ENCODE measurements around the gene CYB561A3. TPM values are rescaled to one million over a fixed set of nuclear protein-coding genes. Genes with fewer than 3 reads are reported as not detected.

CYB561A3 gene
- total RNA-seq, 1 donor from 2014 or later: 26.4 TPM

- no peak overlapping the region for H2AFZ ChIP-seq (ENCODE audit: low read depth, low read length)
- no peak overlapping the region for H3K27ac ChIP-seq (ENCODE audit: low read depth, low read length)
- H3K4me3 Mint-ChIP-seq (ENCODE audit: unreplicated experiment): no peak overlapping the region
- H3K27ac Mint-ChIP-seq (ENCODE audit: unreplicated experiment): peak overlapping the region; percentile 73
- H3K36me3 Mint-ChIP-seq (ENCODE audit: low read depth, unreplicated experiment): peaks cover 12% of the 10 kb centered on the region
- no peak overlapping the region for H3K4me2 ChIP-seq (ENCODE audit: low read length)
- H3K9me3 Mint-ChIP-seq (ENCODE audit: unreplicated experiment): no peaks in the 10 kb centered on the region
- no peaks in the 10 kb centered on the region for H3K27me3 Mint-ChIP-seq (ENCODE audit: low read depth, unreplicated experiment)
- FAIRE-seq (no peak), DNase-seq (ENCODE audit: low read depth) (no peak)
- no peak overlapping the region for H3K4me3 ChIP-seq (ENCODE audit: insufficient read depth, low read depth, low read length)
- no peak overlapping the region for H3K9ac ChIP-seq (ENCODE audit: low read length)
- peaks cover 85% of the 10 kb centered on the region for H4K20me1 ChIP-seq (ENCODE audit: insufficient read depth, low read length)
- no peaks in the 10 kb centered on the region for H3K9me3 ChIP-seq (ENCODE audit: insufficient read depth, low read depth, low read length)
- H3K79me2 ChIP-seq (ENCODE audit: insufficient read depth, low read length): peaks cover 81% of the 10 kb centered on the region
- no peaks in the 10 kb centered on the region for H3K27me3 ChIP-seq (ENCODE audit: insufficient read depth, low read length)
- peaks cover 46% of the 10 kb centered on the region for H3K4me1 Mint-ChIP-seq (ENCODE audit: low read depth, unreplicated experiment)
- H3K36me3 ChIP-seq (ENCODE audit: insufficient read depth, low read length): peaks cover 42% of the 10 kb centered on the region
- H3K4me1 ChIP-seq (ENCODE audit: insufficient read depth, low read length): peaks cover 22% of the 10 kb centered on the region
- TF ChIP-seq EZH2 (IDR thresholded peaks at IDR 0.05; ENCODE audit: insufficient read depth, low read length): no peak
- no peak for TF ChIP-seq CTCF (IDR thresholded peaks at IDR 0.05; ENCODE audit: insufficient read depth, low read depth, low read length)
Observed at GRCh38 chr11:61328351-61328750, 33.3 kb downstream of the CYB561A3 start.

GRCh38 chr11:61327669-61328071 is 34.0 kb downstream of the CYB561A3 start:
- TF ChIP-seq EZH2 (IDR thresholded peaks at IDR 0.05; ENCODE audit: insufficient read depth, low read length) (no peak), CTCF (IDR thresholded peaks at IDR 0.05; ENCODE audit: insufficient read depth, low read depth, low read length) (no peak)
- H3K4me1 Mint-ChIP-seq (ENCODE audit: low read depth, unreplicated experiment): peaks cover 46% of the 10 kb centered on the region
- H3K4me3 Mint-ChIP-seq (ENCODE audit: unreplicated experiment): no peak overlapping the region
- H2AFZ ChIP-seq (ENCODE audit: low read depth, low read length): no peak overlapping the region
- H3K36me3 Mint-ChIP-seq (ENCODE audit: low read depth, unreplicated experiment): peaks cover 16% of the 10 kb centered on the region
- peaks cover 91% of the 10 kb centered on the region for H4K20me1 ChIP-seq (ENCODE audit: insufficient read depth, low read length)
- FAIRE-seq (peak; percentile 5), DNase-seq (ENCODE audit: low read depth) (peak; percentile 66)
- H3K9me3 ChIP-seq (ENCODE audit: insufficient read depth, low read depth, low read length): no peaks in the 10 kb centered on the region
- no peaks in the 10 kb centered on the region for H3K9me3 Mint-ChIP-seq (ENCODE audit: unreplicated experiment)
- H3K27ac ChIP-seq (ENCODE audit: low read depth, low read length): peak overlapping the region; percentile 40
- peaks cover 75% of the 10 kb centered on the region for H3K79me2 ChIP-seq (ENCODE audit: insufficient read depth, low read length)
- H3K27ac Mint-ChIP-seq (ENCODE audit: unreplicated experiment): no peak overlapping the region
- peaks cover 21% of the 10 kb centered on the region for H3K4me1 ChIP-seq (ENCODE audit: insufficient read depth, low read length)
- peaks cover 49% of the 10 kb centered on the region for H3K36me3 ChIP-seq (ENCODE audit: insufficient read depth, low read length)
- no peak overlapping the region for H3K4me3 ChIP-seq (ENCODE audit: insufficient read depth, low read depth, low read length)
- peak overlapping the region; percentile 11 for H3K4me2 ChIP-seq (ENCODE audit: low read length)
- no peaks in the 10 kb centered on the region for H3K27me3 ChIP-seq (ENCODE audit: insufficient read depth, low read length)
- peak overlapping the region; percentile 6 for H3K9ac ChIP-seq (ENCODE audit: low read length)
- no peaks in the 10 kb centered on the region for H3K27me3 Mint-ChIP-seq (ENCODE audit: low read depth, unreplicated experiment)

DNA sequence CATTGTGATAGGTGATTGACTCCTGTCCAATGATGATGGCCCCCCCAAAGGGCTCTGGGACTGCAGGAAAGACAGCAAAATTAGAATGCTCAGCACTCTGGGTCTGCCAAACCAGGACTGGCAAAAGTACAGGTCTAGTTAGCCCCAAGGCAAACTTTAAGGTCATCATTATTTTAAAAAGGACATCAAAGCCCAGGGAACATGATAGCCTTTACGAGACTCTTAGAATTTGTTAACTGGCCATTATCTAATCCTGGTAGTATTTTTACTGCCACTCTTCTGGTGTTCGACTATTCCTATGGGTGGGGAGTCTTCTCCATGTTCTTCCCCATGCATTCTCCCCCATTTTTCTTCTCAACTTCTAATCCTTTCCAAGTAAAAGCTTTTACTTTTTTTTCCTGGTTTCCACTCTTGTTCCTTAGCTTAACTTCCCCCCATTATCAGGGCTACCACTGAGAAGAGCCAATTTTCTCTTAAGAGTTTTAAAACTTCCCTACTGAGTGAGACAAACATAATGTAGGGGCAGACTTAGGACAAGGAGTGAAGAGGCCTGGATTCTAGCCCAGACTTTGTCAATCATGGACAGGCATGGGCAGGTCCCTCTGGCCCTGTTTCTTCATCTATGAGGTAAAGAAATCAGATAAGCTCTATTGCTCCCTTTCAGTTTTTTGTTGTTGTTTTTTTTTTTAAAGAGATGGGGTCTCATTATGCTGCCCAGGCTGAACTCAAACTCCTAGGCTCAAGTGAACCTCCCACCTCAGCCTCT is 35.9 kb downstream of the CYB561A3 start:
- no peaks in the 10 kb centered on the region for H3K27me3 ChIP-seq (ENCODE audit: insufficient read depth, low read length)
- H3K27me3 Mint-ChIP-seq (ENCODE audit: low read depth, unreplicated experiment): no peaks in the 10 kb centered on the region
- peaks cover 8% of the 10 kb centered on the region for H3K4me1 ChIP-seq (ENCODE audit: insufficient read depth, low read length)
- peaks cover 56% of the 10 kb centered on the region for H3K79me2 ChIP-seq (ENCODE audit: insufficient read depth, low read length)
- H3K27ac ChIP-seq (ENCODE audit: low read depth, low read length): no peak overlapping the region
- no peaks in the 10 kb centered on the region for H3K9me3 ChIP-seq (ENCODE audit: insufficient read depth, low read depth, low read length)
- no peak overlapping the region for H2AFZ ChIP-seq (ENCODE audit: low read depth, low read length)
- H3K4me3 Mint-ChIP-seq (ENCODE audit: unreplicated experiment): no peak overlapping the region
- no peak overlapping the region for H3K4me2 ChIP-seq (ENCODE audit: low read length)
- peak overlapping the region; percentile 7 for H3K9ac ChIP-seq (ENCODE audit: low read length)
- peaks cover 67% of the 10 kb centered on the region for H3K36me3 ChIP-seq (ENCODE audit: insufficient read depth, low read length)
- peaks cover 30% of the 10 kb centered on the region for H3K4me1 Mint-ChIP-seq (ENCODE audit: low read depth, unreplicated experiment)
- peak overlapping the region; percentile 12 for H3K27ac Mint-ChIP-seq (ENCODE audit: unreplicated experiment)
- H3K36me3 Mint-ChIP-seq (ENCODE audit: low read depth, unreplicated experiment): peaks cover 19% of the 10 kb centered on the region
- peaks cover 91% of the 10 kb centered on the region for H4K20me1 ChIP-seq (ENCODE audit: insufficient read depth, low read length)
- H3K4me3 ChIP-seq (ENCODE audit: insufficient read depth, low read depth, low read length): no peak overlapping the region
- DNase-seq (ENCODE audit: low read depth): peak; percentile 16
- FAIRE-seq: no peak
- no peak for TF ChIP-seq CTCF (IDR thresholded peaks at IDR 0.05; ENCODE audit: insufficient read depth, low read depth, low read length)
- no peak for TF ChIP-seq EZH2 (IDR thresholded peaks at IDR 0.05; ENCODE audit: insufficient read depth, low read length)
- no peaks in the 10 kb centered on the region for H3K9me3 Mint-ChIP-seq (ENCODE audit: unreplicated experiment)

Data from astrocyte (in vitro differentiated cells and primary cell).